ENCODE data around the gene C4BPB. TPM values are rescaled to one million over a fixed set of nuclear protein-coding genes. Genes with fewer than 3 reads are reported as not detected.

C4BPB gene
- total and polyA plus RNA-seq, 2 of the 13 experiments (the other 11 are each of a cell fraction or from before 2014, with no cell fraction given), result 155 to 266 TPM

DNA sequence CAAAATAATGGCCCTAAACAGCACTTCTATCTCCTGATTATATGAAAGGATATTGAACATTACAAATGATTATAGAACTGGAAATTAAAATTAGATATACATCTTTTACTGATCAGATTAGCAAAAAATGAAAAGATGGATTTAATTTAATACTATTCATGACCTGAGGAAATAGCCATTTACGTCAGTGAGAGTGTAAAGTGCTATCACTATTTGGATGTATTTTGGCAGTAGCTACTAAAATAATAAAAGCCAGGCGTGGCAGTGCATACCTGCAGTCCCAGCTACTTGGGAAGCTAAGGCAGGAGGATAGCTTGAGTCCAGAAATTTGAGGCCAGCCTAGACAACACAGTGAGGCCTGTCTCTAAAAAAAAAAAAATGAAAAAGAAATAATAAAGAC, 5.3 kb downstream of the C4BPB start (continued):
- no peak for TF ChIP-seq ZNF569 (CRISPR knock-in tag; IDR thresholded peaks at IDR 0.05; ENCODE audit: borderline replicate concordance)
- no peak for TF ChIP-seq PATZ1 (CRISPR knock-in tag; IDR thresholded peaks at IDR 0.05)
- no peak for TF ChIP-seq SRF (IDR thresholded peaks at IDR 0.05; ENCODE audit: low read depth, low read length)
- TF ChIP-seq ZNF605 (CRISPR knock-in tag; IDR thresholded peaks at IDR 0.05), result no peak

GRCh38 chr1:207097871-207098324, 9.2 kb downstream of the C4BPB start:
- ChIA-PET POLR2A (no interaction called here), CTCF (ENCODE audit: low intra/inter-chr PET ratio, low total read pairs) (no interaction called here)
- Histone ChIP-seq H3K9ac (ENCODE audit: insufficient read depth, low read depth, low read length) (no peak overlapping the region), H3K27ac (ENCODE audit: extremely low read length, insufficient read depth, low read length) (no peak overlapping the region), H3K27me3 (ENCODE audit: control insufficient read depth in 1 of 2, insufficient read depth in 2 of 2, low read length in 2 of 2) (no peaks in the 10 kb centered on the region), H4K20me1 (ENCODE audit: insufficient read depth, low read length) (no peaks in the 10 kb centered on the region), H3K4me2 (ENCODE audit: low read depth, low read length) (no peak overlapping the region), H3K36me3 (replicated peaks in 1 of 2; ENCODE audit: control insufficient read depth in 1 of 2, insufficient read depth in 2 of 2, low read length in 2 of 2) (peaks cover 25 to 44% of the 10 kb centered on the region in 2 experiments), H3K4me3 (replicated peaks in 1 of 3; ENCODE audit: insufficient read depth in 1 of 3, low read depth in 2 of 3, low read length in 3 of 3) (no peak overlapping the region), H3K79me2 (ENCODE audit: insufficient read depth, low read length) (no peaks in the 10 kb centered on the region), H2AFZ (ENCODE audit: low read length) (no peak overlapping the region), H3K9me3 (ENCODE audit: low read length) (peaks cover 14% of the 10 kb centered on the region), H3K4me1 (ENCODE audit: insufficient read depth, low read length) (peaks cover 12% of the 10 kb centered on the region)
- TF ChIP-seq ZNF230 (CRISPR knock-in tag; IDR thresholded peaks at IDR 0.05) (no peak), THAP11 (CRISPR knock-in tag; IDR thresholded peaks at IDR 0.05) (no peak), SSRP1 (CRISPR knock-in tag; IDR thresholded peaks at IDR 0.05) (no peak), ZNF577 (CRISPR knock-in tag; IDR thresholded peaks at IDR 0.05; ENCODE audit: borderline replicate concordance, low read depth) (no peak), ZBTB38 (CRISPR knock-in tag; IDR thresholded peaks at IDR 0.05) (no peak), NFKBIZ (CRISPR knock-in tag; IDR thresholded peaks at IDR 0.05) (no peak), HMGA1 (CRISPR knock-in tag; conservative IDR thresholded peaks at IDR 0.05) (no peak), MED8 (CRISPR knock-in tag; IDR thresholded peaks at IDR 0.05; ENCODE audit: insufficient replicate concordance) (no peak), BCL3 (CRISPR knock-in tag; IDR thresholded peaks at IDR 0.05) (no peak)
- TF ChIP-seq, protein P1, sequence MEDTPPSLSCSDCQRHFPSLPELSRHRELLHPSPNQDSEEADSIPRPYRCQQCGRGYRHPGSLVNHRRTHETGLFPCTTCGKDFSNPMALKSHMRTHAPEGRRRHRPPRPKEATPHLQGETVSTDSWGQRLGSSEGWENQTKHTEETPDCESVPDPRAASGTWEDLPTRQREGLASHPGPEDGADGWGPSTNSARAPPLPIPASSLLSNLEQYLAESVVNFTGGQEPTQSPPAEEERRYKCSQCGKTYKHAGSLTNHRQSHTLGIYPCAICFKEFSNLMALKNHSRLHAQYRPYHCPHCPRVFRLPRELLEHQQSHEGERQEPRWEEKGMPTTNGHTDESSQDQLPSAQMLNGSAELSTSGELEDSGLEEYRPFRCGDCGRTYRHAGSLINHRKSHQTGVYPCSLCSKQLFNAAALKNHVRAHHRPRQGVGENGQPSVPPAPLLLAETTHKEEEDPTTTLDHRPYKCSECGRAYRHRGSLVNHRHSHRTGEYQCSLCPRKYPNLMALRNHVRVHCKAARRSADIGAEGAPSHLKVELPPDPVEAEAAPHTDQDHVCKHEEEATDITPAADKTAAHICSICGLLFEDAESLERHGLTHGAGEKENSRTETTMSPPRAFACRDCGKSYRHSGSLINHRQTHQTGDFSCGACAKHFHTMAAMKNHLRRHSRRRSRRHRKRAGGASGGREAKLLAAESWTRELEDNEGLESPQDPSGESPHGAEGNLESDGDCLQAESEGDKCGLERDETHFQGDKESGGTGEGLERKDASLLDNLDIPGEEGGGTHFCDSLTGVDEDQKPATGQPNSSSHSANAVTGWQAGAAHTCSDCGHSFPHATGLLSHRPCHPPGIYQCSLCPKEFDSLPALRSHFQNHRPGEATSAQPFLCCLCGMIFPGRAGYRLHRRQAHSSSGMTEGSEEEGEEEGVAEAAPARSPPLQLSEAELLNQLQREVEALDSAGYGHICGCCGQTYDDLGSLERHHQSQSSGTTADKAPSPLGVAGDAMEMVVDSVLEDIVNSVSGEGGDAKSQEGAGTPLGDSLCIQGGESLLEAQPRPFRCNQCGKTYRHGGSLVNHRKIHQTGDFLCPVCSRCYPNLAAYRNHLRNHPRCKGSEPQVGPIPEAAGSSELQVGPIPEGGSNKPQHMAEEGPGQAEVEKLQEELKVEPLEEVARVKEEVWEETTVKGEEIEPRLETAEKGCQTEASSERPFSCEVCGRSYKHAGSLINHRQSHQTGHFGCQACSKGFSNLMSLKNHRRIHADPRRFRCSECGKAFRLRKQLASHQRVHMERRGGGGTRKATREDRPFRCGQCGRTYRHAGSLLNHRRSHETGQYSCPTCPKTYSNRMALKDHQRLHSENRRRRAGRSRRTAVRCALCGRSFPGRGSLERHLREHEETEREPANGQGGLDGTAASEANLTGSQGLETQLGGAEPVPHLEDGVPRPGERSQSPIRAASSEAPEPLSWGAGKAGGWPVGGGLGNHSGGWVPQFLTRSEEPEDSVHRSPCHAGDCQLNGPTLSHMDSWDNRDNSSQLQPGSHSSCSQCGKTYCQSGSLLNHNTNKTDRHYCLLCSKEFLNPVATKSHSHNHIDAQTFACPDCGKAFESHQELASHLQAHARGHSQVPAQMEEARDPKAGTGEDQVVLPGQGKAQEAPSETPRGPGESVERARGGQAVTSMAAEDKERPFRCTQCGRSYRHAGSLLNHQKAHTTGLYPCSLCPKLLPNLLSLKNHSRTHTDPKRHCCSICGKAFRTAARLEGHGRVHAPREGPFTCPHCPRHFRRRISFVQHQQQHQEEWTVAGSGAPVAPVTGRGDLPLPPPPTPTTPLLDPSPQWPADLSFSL (CRISPR knock-in tag; IDR thresholded peaks at IDR 0.05), result no peak
- in situ Hi-C loops (cut with HindIII; ENCODE audit: extremely low pct_ligation_motif_present, low pct_unique_long_range_greater_than_20kb) (no loop called here), intact Hi-C loops (cut with micrococcal nuclease; ENCODE audit: unreplicated experiment) (no loop called here)
- WGBS (ENCODE audit: low lambda C conversion rate), result 96% methylated on average over 3 of the region's 3 CpGs
- BruUV-seq (replicated peaks), result no TSS peak
- no peak for ATAC-seq
- DNase-seq (ENCODE audit: low spot score), result no peak
- no peak for FAIRE-seq
